ENCODE measurements around the gene GALNT2.

GALNT2 gene

GRCh38 chr1:230123280-230124185 lies 56.5 kb downstream of the GALNT2 start:
- Histone ChIP-seq H3K4me1 (ENCODE audit: control insufficient read depth in 1 of 2, insufficient read depth in 1 of 2, low read depth in 1 of 2, low read length in 1 of 2) (peaks cover 36 to 39% of the 10 kb centered on the region in 2 experiments), H3K9me3 (no peaks in the 10 kb centered on the region), H3K27me3 (no peaks in the 10 kb centered on the region), H3K36me3 (peaks cover 4% of the 10 kb centered on the region), H3K4me3 (ENCODE audit: low read depth in 1 of 2, low read length in 1 of 2) (no peak overlapping the region), H3K27ac (no peak overlapping the region)
- TF ChIP-seq CTCF (IDR thresholded peaks at IDR 0.05): no peak

GRCh38 chr1:230124186-230125128 lies 57.4 kb downstream of the GALNT2 start:
- TF ChIP-seq CTCF (IDR thresholded peaks at IDR 0.05): no peak
- Histone ChIP-seq H3K4me3 (ENCODE audit: low read depth in 1 of 2, low read length in 1 of 2) (no peak overlapping the region), H3K9me3 (no peaks in the 10 kb centered on the region), H3K27me3 (no peaks in the 10 kb centered on the region), H3K4me1 (ENCODE audit: control insufficient read depth in 1 of 2, insufficient read depth in 1 of 2, low read depth in 1 of 2, low read length in 1 of 2) (peaks cover 36 to 39% of the 10 kb centered on the region in 2 experiments), H3K36me3 (peaks cover 4% of the 10 kb centered on the region), H3K27ac (no peak overlapping the region)

- Histone ChIP-seq H3K4me3 (ENCODE audit: low read depth in 1 of 2, low read length in 1 of 2) (no peak overlapping the region), H3K27ac (no peak overlapping the region), H3K9me3 (no peaks in the 10 kb centered on the region), H3K36me3 (peaks cover 4% of the 10 kb centered on the region), H3K27me3 (no peaks in the 10 kb centered on the region), H3K4me1 (ENCODE audit: control insufficient read depth in 1 of 2, insufficient read depth in 1 of 2, low read depth in 1 of 2, low read length in 1 of 2) (peaks cover 36 to 39% of the 10 kb centered on the region in 2 experiments)
- TF ChIP-seq CTCF (IDR thresholded peaks at IDR 0.05): no peak
Measured at GRCh38 chr1:230125141-230125540, 58.1 kb downstream of the GALNT2 start.

- Histone ChIP-seq H3K9me3 (no peaks in the 10 kb centered on the region), H3K27me3 (no peaks in the 10 kb centered on the region), H3K36me3 (no peaks in the 10 kb centered on the region), H3K27ac (peak overlapping the region; percentile 66), H3K4me3 (ENCODE audit: low read depth in 1 of 2, low read length in 1 of 2) (peak overlapping the region in 1 of 2 experiments; percentile 35), H3K4me1 (ENCODE audit: control insufficient read depth in 1 of 2, insufficient read depth in 1 of 2, low read depth in 1 of 2, low read length in 1 of 2) (peaks cover 36 to 39% of the 10 kb centered on the region in 2 experiments)
- TF ChIP-seq CTCF (IDR thresholded peaks at IDR 0.05): no peak
Measured at GRCh38 chr1:230125640-230126528, 58.8 kb downstream of the GALNT2 start.
